HL-60 (cell line): ENCODE data around the gene SPATA33.

Experiments used
- DNase-seq, 2 experiments: peaks; one replicate each; pipeline ENCODE4 v3.0.0-alpha.2; 2010 to 2020; ENCODE audit warnings: low read depth in 1 of 2, low spot score in 1 of 2
- H3K27ac ChIP-seq: fragments of 250-450 bp; sonication (Bioruptor Pico); replicated peaks from 2 replicates; pipeline ENCODE4 v1.5.1; 2020; ENCODE audit warnings: mild to moderate bottlenecking, moderate library complexity
- H3K27me3 ChIP-seq: fragments of 250-450 bp; sonication (Bioruptor Pico); 2 replicates; pipeline ENCODE4 v1.5.1; 2021; ENCODE audit warnings: mild to moderate bottlenecking, moderate library complexity; ENCODE audit not compliant: insufficient read depth, poor library complexity, severe bottlenecking
- H3K4me3 ChIP-seq: replicated peaks from 2 replicates; pipeline ENCODE4 v1.5.1; 2011; ENCODE audit warnings: mild to moderate bottlenecking, control low read depth, low read length; ENCODE audit not compliant: insufficient read depth
- CTCF ChIP-seq: IDR thresholded peaks from one replicate; pipeline ENCODE4 v1.5.1; 2011; ENCODE audit warnings: low read length, control low read depth, inconsistent platforms; ENCODE audit not compliant: insufficient read depth
- GABPA ChIP-seq: IDR thresholded peaks from 2 replicates; pipeline ENCODE4 v1.6.1; 2012; ENCODE audit warnings: low read depth
- POLR2AphosphoS5 ChIP-seq: IDR thresholded peaks from 2 replicates; pipeline ENCODE4 v1.6.1; 2012; ENCODE audit warnings: low read depth
- REST ChIP-seq: IDR thresholded peaks from 2 replicates; pipeline ENCODE4 v1.6.1; 2012; ENCODE audit warnings: low read depth; ENCODE audit not compliant: insufficient replicate concordance
- SPI1 ChIP-seq: IDR thresholded peaks from 2 replicates; pipeline ENCODE4 v1.6.1; 2012; ENCODE audit warnings: low read depth, mild to moderate bottlenecking, borderline replicate concordance

SPATA33 gene

GRCh38 chr16:89619840-89620239 lies 37.8 kb upstream of the SPATA33 start:
- Histone ChIP-seq H3K27me3 (no peaks in the 10 kb centered on the region), H3K27ac (no peak overlapping the region), H3K4me3 (no peak overlapping the region)
- TF ChIP-seq POLR2AphosphoS5: no peak
- no peak for TF ChIP-seq GABPA
- TF ChIP-seq SPI1: no peak
- TF ChIP-seq CTCF: no peak
- no peak for TF ChIP-seq REST
- no peak for DNase-seq

GRCh38 chr16:89620406-89620841 lies 37.2 kb upstream of the SPATA33 start:
- Histone ChIP-seq H3K27me3 (no peaks in the 10 kb centered on the region), H3K4me3 (no peak overlapping the region), H3K27ac (no peak overlapping the region)
- DNase-seq: no peak
- TF ChIP-seq CTCF (no peak), SPI1 (no peak), GABPA (no peak), REST (no peak), POLR2AphosphoS5 (no peak)

- no peak for TF ChIP-seq REST
- no peak for TF ChIP-seq POLR2AphosphoS5
- no peak for TF ChIP-seq CTCF
- no peak for TF ChIP-seq GABPA
- TF ChIP-seq SPI1: no peak
- no peak overlapping the region for H3K27ac ChIP-seq
- H3K4me3 ChIP-seq: no peak overlapping the region
- H3K27me3 ChIP-seq: no peaks in the 10 kb centered on the region
- DNase-seq: no peak
These were observed 36.4 kb upstream of the SPATA33 start for GRCh38 chr16:89621136-89621697.
